HG03095 (cell line): ENCODE measurements around the gene C1QB.

ENCODE experiments used
- ATAC-seq: cut with Tn5 transposase; IDR thresholded peaks from one replicate; pipeline ENCODE4 v1.9.1; 2021; ENCODE audit warnings: moderate library complexity; ENCODE audit not compliant: unreplicated experiment

Gene C1QB

DNA sequence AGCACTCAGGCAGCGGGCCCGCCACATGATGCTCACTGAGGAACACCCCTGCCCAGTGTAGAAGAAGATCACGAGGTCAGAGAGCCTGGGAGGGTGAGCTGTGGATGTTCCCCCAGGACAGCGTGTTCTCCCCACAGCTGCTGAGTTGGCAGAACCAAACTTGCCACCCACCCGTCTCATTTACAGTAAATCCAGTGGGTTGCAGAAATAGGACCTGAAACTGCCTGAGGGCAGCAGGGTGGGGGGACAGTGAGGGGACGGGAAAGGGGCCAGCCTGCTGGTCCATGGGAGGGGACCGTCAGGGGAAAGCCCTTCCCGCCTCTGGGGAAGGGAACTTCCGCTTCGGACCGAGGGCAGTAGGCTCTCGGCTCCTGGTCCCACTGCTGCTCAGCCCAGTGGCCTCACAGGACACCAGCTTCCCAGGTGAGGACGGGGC lies at the start of gene C1QB:
TSS of gene C1QB (plus strand) at position 356 of the 436 bp plus-strand sequence. CDS start 6,227 bp downstream, outside the sequence.
- no peak for ATAC-seq

DNA sequence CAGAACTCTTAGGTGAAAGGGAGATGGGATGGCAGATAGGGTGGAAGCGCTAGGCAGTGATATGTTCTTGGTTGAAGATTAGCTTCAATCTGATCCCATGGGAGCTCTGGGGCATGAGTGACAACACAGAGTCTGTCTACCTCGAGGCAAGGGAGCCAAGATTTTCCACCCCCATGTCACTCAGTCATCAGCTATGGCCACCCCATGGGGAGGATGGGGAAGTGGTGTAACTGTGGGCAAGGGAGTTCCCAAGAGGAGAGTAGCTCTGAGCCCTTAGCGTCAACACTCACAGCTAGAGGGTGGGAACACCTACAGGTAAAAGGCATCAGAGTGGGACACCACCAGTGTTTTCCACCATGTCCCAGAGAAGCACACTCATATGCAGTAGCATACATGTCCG lies 46.9 kb upstream of the C1QB start:
- no peak for ATAC-seq

- ATAC-seq, result no peak
These were observed 45.9 kb upstream of the C1QB start for GRCh38 chr1:22607154-22607553.

- no peak for ATAC-seq
These were observed 44.7 kb upstream of the C1QB start for GRCh38 chr1:22608361-22608760.

DNA sequence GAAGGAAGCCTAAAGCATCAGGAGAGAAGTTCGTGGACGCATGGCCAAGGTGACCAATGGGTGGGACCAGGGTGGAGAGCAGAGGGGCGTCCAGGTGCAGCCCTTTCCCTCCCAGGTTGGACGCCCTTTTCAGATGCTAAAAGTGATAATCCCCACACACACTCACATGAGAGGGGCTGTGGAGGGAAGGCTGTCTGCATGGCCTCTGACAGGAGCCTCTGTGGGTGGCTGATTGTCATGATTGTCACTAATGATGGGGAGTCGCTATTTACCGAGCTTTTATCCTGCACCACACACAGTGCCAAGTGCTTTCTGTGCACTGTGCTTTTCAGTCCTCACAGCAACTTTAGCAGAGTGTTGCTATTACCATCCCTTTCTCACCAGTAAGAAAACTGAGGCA lies 43.7 kb upstream of the C1QB start:
- ATAC-seq, result no peak

DNA sequence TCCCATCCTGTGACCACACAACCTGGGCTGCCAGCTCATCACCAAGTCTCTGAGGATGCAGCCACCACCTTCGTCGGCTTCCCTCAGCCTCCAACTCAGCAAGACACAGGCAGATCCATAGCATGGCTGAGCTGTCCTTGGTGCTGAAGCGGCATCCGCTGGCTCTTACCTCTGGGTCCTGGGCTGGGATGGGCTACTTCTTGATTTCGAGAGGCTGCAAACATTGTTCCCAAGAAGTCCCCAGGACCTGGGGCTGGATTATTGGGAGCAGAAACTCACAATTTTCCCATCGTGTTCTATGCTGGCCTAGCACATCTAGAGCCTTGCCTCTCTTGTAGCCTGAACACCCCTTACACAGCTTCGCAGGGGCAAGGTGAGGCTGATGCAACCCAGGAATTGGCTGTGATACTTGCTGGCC lies 41.5 kb upstream of the C1QB start:
- no peak for ATAC-seq

GRCh38 chr1:22612671-22613571 lies 40.1 kb upstream of the C1QB start:
- no peak for ATAC-seq

DNA sequence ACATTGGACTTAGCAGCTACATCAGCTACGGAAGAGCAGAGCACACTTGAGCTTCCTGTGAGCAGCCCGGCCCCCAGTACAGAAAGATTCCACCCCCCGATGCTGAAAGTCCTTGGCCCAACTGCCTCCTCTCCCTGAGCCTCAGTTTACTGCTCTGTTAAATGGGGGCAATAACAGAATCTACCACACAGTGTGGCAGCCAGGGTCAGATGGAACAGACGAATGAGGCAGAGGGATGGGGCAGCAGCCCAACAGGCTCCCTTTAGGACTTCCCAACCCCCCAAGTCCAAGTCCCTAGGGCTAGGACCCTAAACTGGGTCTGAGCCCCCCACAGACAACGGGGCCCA lies 39.5 kb upstream of the C1QB start:
- ATAC-seq, result no peak

DNA sequence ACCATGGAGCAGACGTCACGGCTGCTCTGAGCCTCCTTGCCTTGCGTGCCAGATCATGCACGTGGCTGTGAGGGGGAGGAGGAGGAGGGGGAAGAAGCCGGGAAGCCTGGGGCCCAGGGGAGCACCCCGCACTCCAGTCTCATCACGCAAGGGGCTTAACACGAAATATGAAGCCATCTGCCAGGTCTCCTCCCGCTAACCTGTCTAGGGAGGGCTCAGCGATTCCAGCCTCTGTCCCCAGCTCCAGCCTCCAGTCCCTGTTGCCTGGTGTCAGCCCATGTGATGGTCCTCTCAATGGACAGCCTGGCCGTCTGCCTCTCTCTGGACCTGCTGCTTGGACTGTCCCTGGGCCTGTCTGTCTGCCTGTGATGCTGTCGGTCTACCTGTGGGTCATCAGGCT lies 39.1 kb upstream of the C1QB start:
- ATAC-seq, result no peak

DNA sequence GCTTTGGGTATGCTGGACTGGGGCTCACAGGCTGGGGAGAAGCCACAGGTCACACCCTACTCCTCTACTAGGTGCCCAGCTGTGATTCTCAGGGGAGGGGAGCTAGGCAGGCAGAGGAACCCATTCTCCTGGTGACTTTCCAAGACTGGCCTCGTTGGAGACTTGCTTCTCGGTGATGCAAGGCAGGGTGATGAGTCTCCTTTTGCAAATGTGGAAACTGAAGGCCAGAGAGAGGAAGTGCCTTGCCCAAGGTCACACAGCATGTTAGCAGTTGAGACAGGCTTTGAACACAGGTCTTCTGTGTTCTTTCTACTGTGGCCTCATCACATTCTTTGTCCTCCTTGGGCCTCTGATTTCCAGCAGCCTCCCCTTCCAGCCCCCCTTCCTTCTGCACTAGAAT lies 37.1 kb upstream of the C1QB start:
- no peak for ATAC-seq

- no peak for ATAC-seq
These were observed 36.5 kb upstream of the C1QB start for GRCh38 chr1:22616571-22616970.

DNA sequence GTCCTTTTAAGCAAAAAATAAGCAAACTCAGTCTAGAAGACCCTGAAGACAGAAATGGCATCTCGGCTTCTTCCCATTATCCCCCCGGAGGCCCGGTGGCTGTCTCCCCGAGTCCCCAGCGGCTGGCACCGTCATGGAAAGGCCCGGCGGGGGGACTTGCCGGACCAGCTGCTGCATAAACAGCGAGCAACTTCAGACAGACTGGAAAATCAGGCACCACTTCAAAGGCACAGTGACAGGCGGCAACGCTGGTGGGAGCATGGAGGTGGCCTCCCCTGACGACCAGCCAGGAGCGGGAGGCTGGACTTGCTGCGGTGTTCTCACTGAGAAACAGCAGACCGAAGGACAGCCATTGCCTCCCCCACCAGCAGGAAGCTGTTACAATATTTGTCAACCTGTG lies 35.0 kb upstream of the C1QB start:
- no peak for ATAC-seq

GRCh38 chr1:22619252-22619651 lies 33.8 kb upstream of the C1QB start:
- ATAC-seq, result no peak

DNA sequence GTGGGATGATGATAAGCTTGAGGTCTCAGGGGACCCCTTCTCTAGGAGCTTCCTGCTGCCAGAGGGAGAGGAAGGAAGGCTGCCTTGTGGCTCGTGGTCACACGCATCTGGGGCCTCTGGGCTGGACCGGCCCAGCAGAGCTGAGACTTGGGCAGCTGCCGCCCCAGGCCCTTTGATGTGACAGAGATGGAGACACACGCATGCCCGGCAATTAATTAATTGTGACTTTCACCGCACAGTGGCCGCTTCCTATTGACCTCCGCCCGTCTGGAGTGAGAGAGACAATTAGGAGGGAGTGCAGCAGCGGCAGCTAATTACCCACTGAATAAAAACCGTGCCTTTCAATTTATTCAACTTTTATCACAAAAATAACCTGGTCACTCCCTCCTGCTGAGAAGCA lies 33.2 kb upstream of the C1QB start:
- ATAC-seq, result no peak

GRCh38 chr1:22621761-22622160 lies 31.3 kb upstream of the C1QB start:
- ATAC-seq, result no peak

- no peak for ATAC-seq
These were observed 27.6 kb upstream of the C1QB start for GRCh38 chr1:22625262-22625925.

DNA sequence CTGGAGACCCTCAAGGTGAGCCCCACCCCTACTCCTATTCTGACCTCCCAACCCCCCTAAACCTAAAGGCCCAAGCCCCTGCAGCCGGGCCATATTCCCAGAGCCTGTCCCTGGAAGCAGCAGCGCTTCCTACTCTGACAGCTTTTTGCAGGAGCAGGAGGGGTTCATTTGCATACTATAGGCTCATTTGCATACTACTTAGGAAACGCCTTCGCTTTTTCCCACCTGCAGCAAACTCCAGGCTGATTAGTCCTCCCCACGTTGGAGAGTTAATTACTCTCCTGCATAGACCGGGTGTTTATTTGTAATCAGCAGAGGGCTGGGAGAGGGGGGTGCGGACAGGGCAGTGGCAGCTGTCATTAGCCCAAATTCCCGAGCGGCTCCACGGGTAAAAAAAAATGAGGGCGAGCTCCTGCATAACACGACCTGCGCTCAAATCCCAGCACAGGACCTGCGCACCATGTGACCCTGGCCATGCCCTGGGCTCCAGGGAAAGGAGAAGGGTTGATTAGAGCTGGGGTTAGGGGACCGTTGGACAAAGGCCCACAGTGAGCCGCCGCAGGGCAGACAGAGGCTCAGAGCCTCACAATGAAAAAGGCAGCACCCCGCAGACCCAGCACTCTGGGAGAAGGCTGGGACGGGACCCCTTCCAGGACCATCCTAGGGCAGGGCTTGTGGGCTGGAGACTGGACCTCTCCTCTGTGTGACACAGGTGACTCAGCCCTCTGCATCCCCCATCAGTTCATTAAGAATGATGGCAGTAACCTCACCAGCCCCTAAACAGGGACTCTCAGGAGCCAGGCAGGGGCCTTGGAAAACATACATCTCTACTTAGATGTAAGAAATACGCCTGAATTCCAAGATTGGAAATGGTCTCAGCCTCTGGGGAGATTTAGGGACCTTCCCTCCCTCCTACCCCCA lies 26.5 kb upstream of the C1QB start:
- ATAC-seq, result no peak

- ATAC-seq, result no peak
These were observed 25.7 kb upstream of the C1QB start for GRCh38 chr1:22627331-22627730.

GRCh38 chr1:22628698-22629444 lies 24.2 kb upstream of the C1QB start:
- no peak for ATAC-seq

DNA sequence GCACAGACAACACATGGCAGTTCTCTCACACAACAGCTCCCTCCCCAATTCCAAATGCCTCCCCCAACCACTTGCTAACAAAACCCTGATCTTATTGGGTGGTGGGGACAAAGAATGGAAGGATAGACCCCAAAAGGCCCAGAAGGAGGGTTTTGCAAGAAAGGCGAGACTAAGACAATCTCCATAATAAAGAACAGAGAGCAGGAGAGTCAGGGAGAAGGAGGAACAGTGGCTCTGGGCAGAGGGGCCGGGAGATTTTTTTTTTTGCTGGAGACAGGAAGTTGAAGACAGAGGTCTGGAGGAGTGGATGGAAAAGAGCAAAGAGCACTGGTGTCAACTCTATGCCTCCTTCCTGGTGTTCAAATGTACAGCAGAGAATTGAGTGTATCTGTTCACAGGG lies 23.1 kb upstream of the C1QB start:
- no peak for ATAC-seq
